C4-2B (cell line): ENCODE data around the gene PAK1.

Experiments
- CTCF ChIP-seq: fragments of 450-650 bp; conservative IDR thresholded peaks from 2 replicates; pipeline ENCODE4 v1.5.1; 2017; ENCODE audit warnings: mild to moderate bottlenecking
- ZFX ChIP-seq: fragments of 450-650 bp; IDR thresholded peaks from 2 replicates; pipeline ENCODE4 v1.6.1; 2017

GRCh38 chr11:77374611-77375031 lies 99.3 kb downstream of the PAK1 start:
- TF ChIP-seq CTCF (no peak), ZFX (no peak)
